ENCODE data around the gene NIPAL4.
"Not testable (repeated sequence)": the region's sequence is repeated elsewhere in the genome, so short reads cannot be mapped to it uniquely, and the experiment has no call there.

The NIPAL4 gene

GRCh38 chr5:157463621-157464518 is 3.9 kb downstream of the NIPAL4 start:
- no peak for DNase-seq

GRCh38 chr5:157464519-157465171 is 4.6 kb downstream of the NIPAL4 start:
- peak in 1 of 5 donors; percentile 81 for DNase-seq

GRCh38 chr5:157468293-157468965 is 8.4 kb downstream of the NIPAL4 start:
- DNase-seq: no peak

- no peak for DNase-seq
Observed at GRCh38 chr5:157469073-157469472, 9.1 kb downstream of the NIPAL4 start.

GRCh38 chr5:157469687-157470086 is 9.7 kb downstream of the NIPAL4 start:
- no peak for DNase-seq

GRCh38 chr5:157470631-157471030 is 10.6 kb downstream of the NIPAL4 start:
- no peak for DNase-seq

GRCh38 chr5:157471709-157472108 is 11.7 kb downstream of the NIPAL4 start:
- no peak for DNase-seq

GRCh38 chr5:157473383-157474320 is 13.6 kb downstream of the NIPAL4 start:
- DNase-seq: no peak

- no peak for DNase-seq
Observed at GRCh38 chr5:157475432-157475831, 15.4 kb downstream of the NIPAL4 start.

GRCh38 chr5:157476702-157477408 is 16.8 kb downstream of the NIPAL4 start:
- peak in 1 of 5 donors; percentile 41 for DNase-seq

GRCh38 chr5:157477814-157478494 is 17.9 kb downstream of the NIPAL4 start:
- DNase-seq: no peak

- no peak for DNase-seq
Observed at GRCh38 chr5:157478726-157479125, 18.7 kb downstream of the NIPAL4 start.

GRCh38 chr5:157479166-157479565 is 19.2 kb downstream of the NIPAL4 start:
- no peak for DNase-seq

GRCh38 chr5:157479612-157480510 is 19.8 kb downstream of the NIPAL4 start:
- DNase-seq: no peak

- DNase-seq: peak in 1 of 5 donors; percentile 41
Observed at GRCh38 chr5:157481265-157481664, 21.3 kb downstream of the NIPAL4 start.

GRCh38 chr5:157481666-157482065 is 21.7 kb downstream of the NIPAL4 start:
- DNase-seq: no peak

GRCh38 chr5:157482702-157483101 is 22.7 kb downstream of the NIPAL4 start:
- not testable (repeated sequence) for DNase-seq

GRCh38 chr5:157484768-157485167 is 24.8 kb downstream of the NIPAL4 start:
- no peak for DNase-seq

GRCh38 chr5:157485340-157485739 is 25.3 kb downstream of the NIPAL4 start:
- DNase-seq: no peak

- no peak for DNase-seq
Observed at GRCh38 chr5:157485811-157486210, 25.8 kb downstream of the NIPAL4 start.

Measured in T-helper 1 cell (primary cell).